Frontal cortex (tissue), 4 donors: Measurements from ENCODE around the gene TNFRSF19. TPM values are rescaled to one million over a fixed set of nuclear protein-coding genes. Genes with fewer than 3 reads are reported as not detected.

Experiments
- DNase-seq, 2 donors: peaks; one replicate each; pipeline ENCODE4 v3.0.0; 2012; ENCODE audit warnings: low spot score in 2 of 2
- FAIRE-seq: peaks from 2 replicates; lab custom pipeline; 2012; peaks lifted over from hg19 to GRCh38; lab: Jason Lieb, UNC
- total RNA-seq: library from RNA; depleted of rRNA; stranded (reverse); fragments of >200 nt; gene quantifications from one replicate; pipeline ENCODE4 v1.2.3, GENCODE V29; 2014
- donor health status: control.
- donor health status: control.
- donor health status: control.

TNFRSF19 gene
- total RNA-seq, 1 donor from 2014 or later, result 10.2 TPM

GRCh38 chr13:23643338-23644125 lies 73.3 kb downstream of the TNFRSF19 start:
- no peak for DNase-seq

GRCh38 chr13:23644126-23644419 lies 73.9 kb downstream of the TNFRSF19 start:
- no peak for FAIRE-seq
- DNase-seq, result no peak

More at GRCh38 chr13:23643338-23644125, 73.3 kb downstream of the TNFRSF19 start:
- no peak for FAIRE-seq

- DNase-seq, result no peak
- FAIRE-seq, result no peak
Observed at GRCh38 chr13:23644527-23645138, 74.4 kb downstream of the TNFRSF19 start.

GRCh38 chr13:23645851-23646250 lies 75.6 kb downstream of the TNFRSF19 start:
- no peak for FAIRE-seq
- DNase-seq, result no peak

DNA sequence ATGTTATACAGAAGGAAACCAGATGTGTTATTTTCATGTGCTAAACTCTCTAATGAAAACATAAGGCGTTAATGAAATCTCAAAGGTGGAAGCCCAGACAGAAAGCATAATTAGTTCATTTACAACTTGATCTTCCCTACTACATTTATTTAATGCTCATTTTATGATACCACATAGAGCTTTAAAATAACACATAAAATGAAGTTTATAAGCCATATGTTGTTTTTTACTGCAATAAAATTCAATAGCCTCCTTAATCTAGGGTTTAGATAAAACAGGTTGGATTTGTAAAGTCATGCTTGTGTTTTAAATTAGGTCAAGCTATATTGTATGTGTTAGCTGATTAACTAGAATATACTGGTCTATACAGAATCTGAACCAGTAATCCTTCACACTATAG lies 81.2 kb downstream of the TNFRSF19 start:
- FAIRE-seq (no peak), DNase-seq (no peak)

GRCh38 chr13:23651887-23652286 lies 81.7 kb downstream of the TNFRSF19 start:
- FAIRE-seq (no peak), DNase-seq (no peak)

DNA sequence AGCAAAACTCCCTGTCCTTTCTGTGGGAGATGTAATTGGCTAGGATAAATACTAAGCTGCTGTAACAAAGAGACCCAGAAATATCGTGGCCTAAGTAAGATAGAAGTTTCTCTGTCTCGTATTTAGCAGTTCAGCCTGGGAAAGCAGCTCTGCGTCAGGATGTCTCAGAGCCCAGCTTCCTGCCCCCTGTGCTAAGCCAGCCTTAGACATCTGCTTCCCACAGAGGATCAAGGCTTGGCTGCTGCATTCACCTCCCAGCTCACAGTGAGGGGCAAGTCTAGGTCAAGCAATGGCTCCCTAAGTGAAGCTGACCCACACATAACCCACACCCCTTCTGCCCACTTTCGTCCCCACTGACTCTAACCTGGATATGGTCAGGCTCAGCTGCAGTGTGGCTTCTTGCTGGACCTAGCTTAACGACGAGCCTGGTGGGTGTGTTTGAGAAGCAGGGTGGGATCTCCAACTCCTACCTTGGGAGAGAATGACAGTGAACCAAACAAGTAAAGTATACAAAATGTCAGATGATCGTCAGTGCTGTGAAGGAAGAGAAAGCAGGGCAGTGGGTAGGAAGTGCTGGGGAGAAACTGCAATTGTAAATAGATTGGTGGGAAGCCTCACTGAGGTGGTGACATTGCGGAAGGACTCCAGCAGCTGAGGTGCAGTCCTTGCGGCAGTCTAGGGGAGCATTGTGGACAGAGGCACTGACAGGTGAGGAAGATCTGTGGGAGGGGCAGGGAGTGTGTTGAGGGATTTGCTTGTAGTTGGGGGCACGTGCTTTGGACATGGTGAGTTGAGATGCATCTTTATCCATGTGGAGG lies 82.9 kb downstream of the TNFRSF19 start:
- DNase-seq (no peak), FAIRE-seq (no peak)

DNA sequence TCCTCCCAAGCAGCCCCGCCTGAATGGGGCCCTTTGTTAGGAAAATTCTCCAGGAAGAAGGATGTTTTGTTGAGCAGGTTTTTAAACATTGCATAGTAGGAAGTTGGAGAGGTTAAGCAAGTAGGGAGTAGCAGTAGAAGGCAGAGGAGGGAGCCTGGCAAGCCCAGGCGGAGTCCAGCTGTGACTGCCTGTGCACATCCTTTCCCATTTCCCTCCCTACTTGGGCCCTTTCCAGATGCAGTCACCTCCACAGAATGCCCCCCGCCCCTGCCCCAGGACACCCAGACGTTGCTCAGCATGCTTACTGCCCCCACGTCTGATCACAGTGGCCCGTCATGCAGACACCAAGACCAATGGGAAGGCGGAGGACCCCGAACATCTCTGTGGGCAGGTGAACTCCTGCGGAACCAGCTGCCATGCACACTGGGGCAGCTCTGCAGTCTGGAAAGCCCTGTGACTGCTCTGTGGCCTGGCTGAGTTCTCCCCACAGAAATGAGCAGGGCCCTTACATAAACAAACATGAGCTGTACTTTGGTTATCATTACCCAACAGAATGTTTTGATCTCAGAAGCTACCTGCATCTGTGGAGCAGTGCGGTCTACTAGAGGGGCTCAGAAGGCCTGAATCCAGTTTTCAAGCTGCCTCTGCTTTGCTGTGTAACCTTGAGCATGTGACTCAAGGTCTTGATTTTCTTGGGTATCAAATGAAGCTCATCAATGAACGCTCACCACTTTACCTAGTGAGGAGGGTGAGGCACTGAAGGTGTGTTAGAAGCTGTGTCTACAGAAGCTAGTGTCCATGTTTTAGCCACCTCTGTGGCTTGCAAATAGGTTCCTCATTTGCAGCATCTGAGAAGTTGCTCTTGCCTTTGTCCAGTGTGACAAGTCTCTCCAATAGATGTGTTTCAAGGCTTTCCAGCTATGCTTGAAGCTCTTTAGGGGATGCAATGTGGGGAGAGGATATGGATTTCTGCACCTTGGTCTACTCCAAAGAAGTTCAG lies 84.2 kb downstream of the TNFRSF19 start:
- FAIRE-seq, result no peak
- no peak for DNase-seq

GRCh38 chr13:23655321-23655720 lies 85.1 kb downstream of the TNFRSF19 start:
- no peak for DNase-seq
- FAIRE-seq, result no peak

GRCh38 chr13:23656637-23657371 lies 86.6 kb downstream of the TNFRSF19 start:
- DNase-seq, result no peak
- FAIRE-seq, result no peak

GRCh38 chr13:23658929-23659541 lies 88.8 kb downstream of the TNFRSF19 start:
- no peak for DNase-seq
- no peak for FAIRE-seq

DNA sequence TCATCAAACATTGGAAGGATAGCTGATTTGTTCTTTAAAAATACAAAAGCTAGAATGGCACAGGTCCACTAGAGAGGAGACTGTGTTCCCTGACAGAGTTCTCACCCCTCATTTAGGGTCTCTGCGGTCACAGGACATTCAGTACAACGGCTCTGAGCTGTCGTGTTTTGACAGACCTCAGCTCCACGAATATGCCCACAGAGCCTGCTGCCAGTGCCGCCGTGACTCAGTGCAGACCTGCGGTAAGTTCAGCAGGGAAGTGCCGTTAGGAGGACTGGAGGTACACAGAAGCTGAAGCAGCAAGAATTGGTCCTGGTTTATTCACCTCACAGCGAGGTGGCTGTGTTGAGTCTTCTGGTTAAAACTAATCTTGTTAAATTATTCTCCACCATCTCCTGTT lies 90.0 kb downstream of the TNFRSF19 start:
- FAIRE-seq (no peak), DNase-seq (no peak)

DNA sequence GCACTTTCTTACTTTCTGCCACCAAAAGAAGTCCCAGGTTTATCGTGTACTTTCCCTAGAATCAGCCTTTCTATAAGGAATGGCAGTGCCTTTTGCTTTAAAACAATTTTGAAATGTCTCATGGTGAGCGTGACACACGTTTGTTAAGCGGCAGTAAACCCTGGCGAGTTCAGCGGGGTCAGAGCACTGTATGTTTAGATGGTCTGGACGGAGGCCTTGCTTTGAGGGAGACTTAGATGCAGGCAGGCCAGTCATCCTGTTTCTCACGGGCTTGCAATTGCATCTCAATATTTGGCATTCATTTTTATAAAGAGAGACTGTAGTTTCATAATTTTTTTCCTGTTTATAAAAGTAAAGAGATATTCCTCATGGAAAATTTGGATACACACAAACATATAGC lies 96.4 kb downstream of the TNFRSF19 start:
- FAIRE-seq, result no peak
- no peak for DNase-seq

DNA sequence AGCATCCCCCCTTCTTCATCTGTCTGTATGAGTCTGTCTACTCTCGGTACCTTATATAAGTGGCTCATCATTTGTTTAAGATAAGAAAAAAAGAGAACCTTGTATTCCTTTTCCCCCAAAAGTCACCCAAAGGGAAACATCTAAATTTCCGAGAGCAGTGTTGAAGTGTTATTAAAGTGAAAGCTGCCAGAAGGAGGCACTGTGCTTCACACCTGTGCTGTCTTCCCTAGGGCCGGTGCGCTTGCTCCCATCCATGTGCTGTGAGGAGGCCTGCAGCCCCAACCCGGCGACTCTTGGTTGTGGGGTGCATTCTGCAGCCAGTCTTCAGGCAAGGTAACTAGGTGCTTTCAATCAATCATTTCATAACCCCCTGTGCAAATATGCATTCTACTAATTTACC lies 97.5 kb downstream of the TNFRSF19 start:
- DNase-seq (no peak), FAIRE-seq (no peak)

GRCh38 chr13:23668562-23668961 lies 98.3 kb downstream of the TNFRSF19 start:
- no peak for DNase-seq
- FAIRE-seq, result no peak

GRCh38 chr13:23670793-23671192 lies 100.6 kb downstream of the TNFRSF19 start:
- FAIRE-seq, result no peak
- DNase-seq, result no peak

- DNase-seq (no peak), FAIRE-seq (no peak)
Observed at GRCh38 chr13:23671377-23671776, 101.2 kb downstream of the TNFRSF19 start.

DNA sequence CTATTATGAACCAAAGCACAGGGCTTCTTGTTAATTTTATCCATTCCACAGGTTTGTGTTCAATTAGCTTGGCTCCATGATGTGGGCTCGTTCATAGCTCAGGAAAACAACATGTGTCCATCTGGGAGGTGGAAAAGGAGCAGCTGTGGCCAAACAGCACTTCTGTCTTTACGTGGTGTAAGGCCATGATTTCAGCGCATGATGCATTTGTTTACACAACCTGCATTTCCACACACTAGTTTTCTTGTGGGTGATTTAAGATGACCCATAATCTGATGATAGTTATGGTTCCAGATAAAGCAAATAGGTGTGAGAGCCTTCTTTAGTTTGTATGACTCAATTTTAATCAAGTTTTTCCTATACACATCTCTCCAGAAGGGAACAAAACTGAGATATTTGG lies 101.7 kb downstream of the TNFRSF19 start:
- FAIRE-seq (no peak), DNase-seq (no peak)

GRCh38 chr13:23672616-23673015 lies 102.4 kb downstream of the TNFRSF19 start:
- DNase-seq (no peak), FAIRE-seq (no peak)
